WTC11 (cell line): ENCODE measurements around the gene ITGB4. TPM values are rescaled to one million over a fixed set of nuclear protein-coding genes. Genes with fewer than 3 reads are reported as not detected.

Experiments used
- ATAC-seq: fragments of 200-7000 bp; cut with Tn5 transposase; 2 replicates; pipeline ENCODE4 v1.10.0; 2021; ENCODE audit warnings: mild to moderate bottlenecking, moderate library complexity
- CTCF ChIA-PET: fragments of 300-600 bp; sonication (Branson Sonifier 250); formaldehyde crosslinking; loops from one replicate; lab custom pipeline; 2021; ENCODE audit warnings: antibody characterized with exemption; lab: Charles Lee
- POLR2A ChIA-PET: fragments of 350-600 bp; sonication (Branson Sonifier 250); formaldehyde crosslinking; loops from one replicate; lab custom pipeline; 2021; ENCODE audit warnings: antibody characterized with exemption; lab: Charles Lee
- DNase-seq: peaks from one replicate; pipeline ENCODE4 v3.0.0; 2021; ENCODE audit warnings: low spot score
- H3K27ac Mint-ChIP-seq: 2 replicates; pipeline ENCODE4 v1.8.0; 2021; ENCODE audit warnings: mixed read lengths
- H3K27me3 Mint-ChIP-seq: 2 replicates; pipeline ENCODE4 v1.8.0; 2021; ENCODE audit warnings: low read depth, mild to moderate bottlenecking, moderate library complexity, mixed read lengths
- H3K36me3 Mint-ChIP-seq: 2 replicates; pipeline ENCODE4 v1.8.0; 2021; ENCODE audit warnings: mixed read lengths
- H3K4me1 Mint-ChIP-seq: 2 replicates; pipeline ENCODE4 v1.8.0; 2022; ENCODE audit warnings: mixed read lengths
- H3K4me3 Mint-ChIP-seq: 2 replicates; pipeline ENCODE4 v1.8.0; 2021; ENCODE audit warnings: mild to moderate bottlenecking, moderate library complexity, mixed read lengths
- H3K9me3 Mint-ChIP-seq: 2 replicates; pipeline ENCODE4 v1.8.0; 2021; ENCODE audit warnings: mixed read lengths
- ATF1 ChIP-seq: sonication (generic); formaldehyde crosslinking; IDR thresholded peaks from 2 replicates; pipeline ENCODE4 v1.8.1; 2023; ENCODE audit warnings: mild to moderate bottlenecking, moderate library complexity, missing genetic modification reagents
- ESRRA ChIP-seq: sonication (generic); formaldehyde crosslinking; IDR thresholded peaks from 2 replicates; pipeline ENCODE4 v1.8.1; 2022; ENCODE audit warnings: mild to moderate bottlenecking, missing genetic modification reagents, borderline replicate concordance
- GRHL2 ChIP-seq: fragments of 250-450 bp; sonication (Bioruptor Pico); IDR thresholded peaks from 2 replicates; pipeline ENCODE4 v1.8.0; 2022; ENCODE audit warnings: mild to moderate bottlenecking, moderate library complexity; ENCODE audit not compliant: insufficient replicate concordance, severe bottlenecking
- IRF2 ChIP-seq: sonication (generic); formaldehyde crosslinking; IDR thresholded peaks from 2 replicates; pipeline ENCODE4 v1.8.0; 2022; ENCODE audit warnings: low read depth, missing genetic modification reagents, borderline replicate concordance
- JAZF1 ChIP-seq: fragments of 250-450 bp; sonication (Bioruptor Pico); IDR thresholded peaks from 2 replicates; pipeline ENCODE4 v1.9.0; 2021; ENCODE audit warnings: moderate library complexity, mild to moderate bottlenecking, inconsistent platforms
- JUN ChIP-seq: sonication (generic); formaldehyde crosslinking; IDR thresholded peaks from 2 replicates; pipeline ENCODE4 v1.8.0; 2023; ENCODE audit warnings: mild to moderate bottlenecking, missing genetic modification reagents
- KAT7 ChIP-seq: sonication (generic); formaldehyde crosslinking; IDR thresholded peaks from 2 replicates; pipeline ENCODE4 v1.8.1; 2023; ENCODE audit warnings: missing genetic modification reagents, mild to moderate bottlenecking, borderline replicate concordance
- MYBL2 ChIP-seq: sonication (generic); formaldehyde crosslinking; IDR thresholded peaks from 2 replicates; pipeline ENCODE4 v1.8.1; 2023; ENCODE audit warnings: mild to moderate bottlenecking, moderate library complexity, missing genetic modification reagents
- RELA ChIP-seq: sonication (generic); formaldehyde crosslinking; IDR thresholded peaks from 2 replicates; pipeline ENCODE4 v1.8.1; 2022; ENCODE audit warnings: missing genetic modification reagents, mild to moderate bottlenecking, borderline replicate concordance
- RORB ChIP-seq: fragments of 250-450 bp; sonication (Bioruptor Pico); IDR thresholded peaks from 2 replicates; pipeline ENCODE4 v1.9.0; 2021; ENCODE audit warnings: mild to moderate bottlenecking
- TCF7 ChIP-seq: sonication (generic); formaldehyde crosslinking; IDR thresholded peaks from 2 replicates; pipeline ENCODE4 v1.8.0; 2022; ENCODE audit warnings: mild to moderate bottlenecking, low read depth, missing genetic modification reagents, moderate library complexity
- TEAD4 ChIP-seq: sonication (generic); formaldehyde crosslinking; IDR thresholded peaks from 2 replicates; pipeline ENCODE4 v1.8.0; 2022; ENCODE audit warnings: mild to moderate bottlenecking, missing genetic modification reagents
- TP53 ChIP-seq: sonication (generic); formaldehyde crosslinking; IDR thresholded peaks from 2 replicates; pipeline ENCODE4 v1.8.1; 2023; ENCODE audit warnings: mild to moderate bottlenecking, missing genetic modification reagents
- ZNF121 ChIP-seq: sonication (generic); formaldehyde crosslinking; IDR thresholded peaks from 2 replicates; pipeline ENCODE4 v1.8.0; 2023; ENCODE audit warnings: missing genetic modification reagents
- ZNF263 ChIP-seq: sonication (generic); formaldehyde crosslinking; IDR thresholded peaks from 2 replicates; pipeline ENCODE4 v1.8.1; 2022; ENCODE audit warnings: low read depth, mild to moderate bottlenecking, moderate library complexity, missing genetic modification reagents
- ZNF317 ChIP-seq: sonication (generic); formaldehyde crosslinking; IDR thresholded peaks from 2 replicates; pipeline ENCODE4 v1.8.1; 2023; ENCODE audit warnings: low read depth, mild to moderate bottlenecking, moderate library complexity, missing genetic modification reagents, borderline replicate concordance
- ZNF423 ChIP-seq: fragments of 250-450 bp; sonication (Bioruptor Pico); IDR thresholded peaks from 2 replicates; pipeline ENCODE4 v2.1.2; 2022; ENCODE audit warnings: mild to moderate bottlenecking, moderate library complexity
- total RNA-seq: library from RNA; stranded (reverse); gene quantifications from 3 replicates; pipeline ENCODE4 v1.2.3, GENCODE V29; 2021
- TF ChIP-seq, protein P1 (sequence below): sonication (generic); formaldehyde crosslinking; IDR thresholded peaks from 2 replicates; pipeline ENCODE4 v1.8.1; 2022; ENCODE audit warnings: low read depth, mild to moderate bottlenecking, moderate library complexity, missing genetic modification reagents, borderline replicate concordance
- TF ChIP-seq, protein P2 (sequence below): fragments of 250-450 bp; sonication (Bioruptor Pico); IDR thresholded peaks from 2 replicates; pipeline ENCODE4 v1.9.0; 2021; ENCODE audit warnings: mild to moderate bottlenecking
- TF ChIP-seq, protein P3 (sequence below): sonication (generic); formaldehyde crosslinking; IDR thresholded peaks from 2 replicates; pipeline ENCODE4 v1.8.1; 2022; ENCODE audit warnings: mild to moderate bottlenecking, missing genetic modification reagents, moderate library complexity, borderline replicate concordance
- TF ChIP-seq, protein P4 (sequence below): sonication (generic); formaldehyde crosslinking; IDR thresholded peaks from 2 replicates; pipeline ENCODE4 v1.8.1; 2023; ENCODE audit warnings: mild to moderate bottlenecking, missing genetic modification reagents, moderate library complexity
- TF ChIP-seq, protein P5 (sequence below): sonication (generic); formaldehyde crosslinking; IDR thresholded peaks from 2 replicates; pipeline ENCODE4 v1.8.0; 2023; ENCODE audit warnings: mild to moderate bottlenecking, missing genetic modification reagents
- TF ChIP-seq, protein P6 (sequence below): fragments of 200-600 bp; IDR thresholded peaks from 2 replicates; pipeline ENCODE4 v1.8.0; 2022; ENCODE audit warnings: antibody characterized with exemption
- TF ChIP-seq, protein P7 (sequence below): sonication (generic); formaldehyde crosslinking; IDR thresholded peaks from 2 replicates; pipeline ENCODE4 v1.8.1; 2023; ENCODE audit warnings: mild to moderate bottlenecking, missing genetic modification reagents

ITGB4 gene
- total RNA-seq, 1 experiment from 2014 or later: 9.5 TPM

DNA sequence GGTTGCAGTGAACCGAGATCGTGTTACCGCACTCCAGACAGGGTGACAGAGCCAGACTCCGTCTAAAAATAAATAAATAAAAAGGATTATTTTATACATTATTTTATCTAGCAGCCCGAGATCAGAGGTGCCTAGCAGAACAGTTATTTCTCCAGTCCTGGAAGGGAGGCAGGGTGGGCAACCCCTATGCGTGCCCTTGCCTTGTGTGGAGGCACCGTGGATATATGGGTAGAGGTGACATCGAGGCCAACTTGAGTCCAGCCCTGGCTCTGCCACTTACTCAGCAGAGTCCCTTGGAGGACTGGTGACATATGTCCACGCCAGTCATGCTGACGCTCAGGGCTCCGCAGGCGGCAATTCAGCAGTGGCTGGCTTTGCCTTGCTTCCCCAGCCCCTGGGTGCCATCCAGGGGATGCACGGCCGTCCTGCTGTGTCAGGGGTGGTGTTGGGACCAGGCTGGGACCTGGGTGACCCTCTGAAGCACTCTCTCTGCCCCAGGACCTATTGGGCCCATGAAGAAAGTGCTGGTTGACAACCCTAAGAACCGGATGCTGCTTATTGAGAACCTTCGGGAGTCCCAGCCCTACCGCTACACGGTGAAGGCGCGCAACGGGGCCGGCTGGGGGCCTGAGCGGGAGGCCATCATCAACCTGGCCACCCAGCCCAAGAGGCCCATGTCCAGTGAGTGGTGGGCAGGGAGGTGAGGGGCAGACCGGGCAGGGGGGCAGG is 30.6 kb downstream of the ITGB4 start:
- DNase-seq: no peak
- no peak overlapping the region for H3K27ac Mint-ChIP-seq
- peaks cover 8% of the 10 kb centered on the region for H3K27me3 Mint-ChIP-seq
- H3K4me1 Mint-ChIP-seq: peaks cover 6% of the 10 kb centered on the region
- POLR2A ChIA-PET: no interaction called here
- no peaks in the 10 kb centered on the region for H3K9me3 Mint-ChIP-seq
- ATAC-seq: no peak
- CTCF ChIA-PET: interaction anchor here (1.0 to 9.4 kb wide), 10 partner anchors 10 to 150 kb away, joined by 3 to 318 read pairs (median 94); partner anchors contain the start of genes GALK1 and SMIM5
- H3K36me3 Mint-ChIP-seq: no peaks in the 10 kb centered on the region
- no peak overlapping the region for H3K4me3 Mint-ChIP-seq
- TF ChIP-seq TEAD4 (CRISPR knock-in tag) (no peak), JUN (CRISPR knock-in tag) (no peak), RORB (CRISPR knock-in tag) (no peak), ATF1 (CRISPR knock-in tag) (no peak), ZNF423 (CRISPR knock-in tag) (no peak), TCF7 (CRISPR knock-in tag) (no peak), TP53 (no peak), ZNF263 (no peak), KAT7 (no peak), MYBL2 (CRISPR knock-in tag) (no peak), ESRRA (CRISPR knock-in tag) (no peak), ZNF121 (CRISPR knock-in tag) (no peak)
- TF ChIP-seq, protein P1, sequence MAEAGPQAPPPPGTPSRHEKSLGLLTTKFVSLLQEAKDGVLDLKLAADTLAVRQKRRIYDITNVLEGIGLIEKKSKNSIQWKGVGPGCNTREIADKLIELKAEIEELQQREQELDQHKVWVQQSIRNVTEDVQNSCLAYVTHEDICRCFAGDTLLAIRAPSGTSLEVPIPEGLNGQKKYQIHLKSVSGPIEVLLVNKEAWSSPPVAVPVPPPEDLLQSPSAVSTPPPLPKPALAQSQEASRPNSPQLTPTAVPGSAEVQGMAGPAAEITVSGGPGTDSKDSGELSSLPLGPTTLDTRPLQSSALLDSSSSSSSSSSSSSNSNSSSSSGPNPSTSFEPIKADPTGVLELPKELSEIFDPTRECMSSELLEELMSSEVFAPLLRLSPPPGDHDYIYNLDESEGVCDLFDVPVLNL (CRISPR knock-in tag): no peak
- TF ChIP-seq, protein P2, sequence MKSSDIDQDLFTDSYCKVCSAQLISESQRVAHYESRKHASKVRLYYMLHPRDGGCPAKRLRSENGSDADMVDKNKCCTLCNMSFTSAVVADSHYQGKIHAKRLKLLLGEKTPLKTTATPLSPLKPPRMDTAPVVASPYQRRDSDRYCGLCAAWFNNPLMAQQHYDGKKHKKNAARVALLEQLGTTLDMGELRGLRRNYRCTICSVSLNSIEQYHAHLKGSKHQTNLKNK (CRISPR knock-in tag): no peak
- TF ChIP-seq, protein P3, sequence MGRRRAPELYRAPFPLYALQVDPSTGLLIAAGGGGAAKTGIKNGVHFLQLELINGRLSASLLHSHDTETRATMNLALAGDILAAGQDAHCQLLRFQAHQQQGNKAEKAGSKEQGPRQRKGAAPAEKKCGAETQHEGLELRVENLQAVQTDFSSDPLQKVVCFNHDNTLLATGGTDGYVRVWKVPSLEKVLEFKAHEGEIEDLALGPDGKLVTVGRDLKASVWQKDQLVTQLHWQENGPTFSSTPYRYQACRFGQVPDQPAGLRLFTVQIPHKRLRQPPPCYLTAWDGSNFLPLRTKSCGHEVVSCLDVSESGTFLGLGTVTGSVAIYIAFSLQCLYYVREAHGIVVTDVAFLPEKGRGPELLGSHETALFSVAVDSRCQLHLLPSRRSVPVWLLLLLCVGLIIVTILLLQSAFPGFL (CRISPR knock-in tag): no peak

DNA sequence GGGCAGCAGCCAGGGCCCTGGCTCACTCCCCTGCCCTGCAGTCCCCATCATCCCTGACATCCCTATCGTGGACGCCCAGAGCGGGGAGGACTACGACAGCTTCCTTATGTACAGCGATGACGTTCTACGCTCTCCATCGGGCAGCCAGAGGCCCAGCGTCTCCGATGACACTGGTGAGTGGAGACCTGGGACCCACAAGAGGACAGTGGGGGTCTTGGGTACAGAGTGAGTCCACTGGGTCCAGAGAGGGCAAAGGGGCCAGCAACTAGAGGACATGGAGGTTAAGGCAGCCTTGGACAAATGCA is 31.1 kb downstream of the ITGB4 start:
- CTCF ChIA-PET: interaction anchor here (1.0 to 9.4 kb wide), 16 partner anchors 10 to 169 kb away, joined by 3 to 318 read pairs (median 20); partner anchors contain the start of genes GALK1, SMIM5 and UNK
- H3K4me1 Mint-ChIP-seq: peaks cover 6% of the 10 kb centered on the region
- POLR2A ChIA-PET: no interaction called here
- DNase-seq: no peak
- H3K4me3 Mint-ChIP-seq: peak overlapping the region; percentile 12; the same call in 1 of the 2 replicates
- no peak for ATAC-seq
- no peaks in the 10 kb centered on the region for H3K36me3 Mint-ChIP-seq
- no peak overlapping the region for H3K27ac Mint-ChIP-seq
- H3K27me3 Mint-ChIP-seq: peaks cover 8% of the 10 kb centered on the region
- no peaks in the 10 kb centered on the region for H3K9me3 Mint-ChIP-seq
- TF ChIP-seq ZNF317 (CRISPR knock-in tag) (no peak), RELA (CRISPR knock-in tag) (no peak), JAZF1 (CRISPR knock-in tag) (no peak), ATF1 (CRISPR knock-in tag) (no peak), MYBL2 (CRISPR knock-in tag) (no peak), GRHL2 (CRISPR knock-in tag) (no peak), RORB (CRISPR knock-in tag) (no peak), IRF2 (CRISPR knock-in tag) (no peak)
- TF ChIP-seq, protein P4, sequence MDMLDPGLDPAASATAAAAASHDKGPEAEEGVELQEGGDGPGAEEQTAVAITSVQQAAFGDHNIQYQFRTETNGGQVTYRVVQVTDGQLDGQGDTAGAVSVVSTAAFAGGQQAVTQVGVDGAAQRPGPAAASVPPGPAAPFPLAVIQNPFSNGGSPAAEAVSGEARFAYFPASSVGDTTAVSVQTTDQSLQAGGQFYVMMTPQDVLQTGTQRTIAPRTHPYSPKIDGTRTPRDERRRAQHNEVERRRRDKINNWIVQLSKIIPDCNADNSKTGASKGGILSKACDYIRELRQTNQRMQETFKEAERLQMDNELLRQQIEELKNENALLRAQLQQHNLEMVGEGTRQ (CRISPR knock-in tag): no peak
- TF ChIP-seq, protein P5, sequence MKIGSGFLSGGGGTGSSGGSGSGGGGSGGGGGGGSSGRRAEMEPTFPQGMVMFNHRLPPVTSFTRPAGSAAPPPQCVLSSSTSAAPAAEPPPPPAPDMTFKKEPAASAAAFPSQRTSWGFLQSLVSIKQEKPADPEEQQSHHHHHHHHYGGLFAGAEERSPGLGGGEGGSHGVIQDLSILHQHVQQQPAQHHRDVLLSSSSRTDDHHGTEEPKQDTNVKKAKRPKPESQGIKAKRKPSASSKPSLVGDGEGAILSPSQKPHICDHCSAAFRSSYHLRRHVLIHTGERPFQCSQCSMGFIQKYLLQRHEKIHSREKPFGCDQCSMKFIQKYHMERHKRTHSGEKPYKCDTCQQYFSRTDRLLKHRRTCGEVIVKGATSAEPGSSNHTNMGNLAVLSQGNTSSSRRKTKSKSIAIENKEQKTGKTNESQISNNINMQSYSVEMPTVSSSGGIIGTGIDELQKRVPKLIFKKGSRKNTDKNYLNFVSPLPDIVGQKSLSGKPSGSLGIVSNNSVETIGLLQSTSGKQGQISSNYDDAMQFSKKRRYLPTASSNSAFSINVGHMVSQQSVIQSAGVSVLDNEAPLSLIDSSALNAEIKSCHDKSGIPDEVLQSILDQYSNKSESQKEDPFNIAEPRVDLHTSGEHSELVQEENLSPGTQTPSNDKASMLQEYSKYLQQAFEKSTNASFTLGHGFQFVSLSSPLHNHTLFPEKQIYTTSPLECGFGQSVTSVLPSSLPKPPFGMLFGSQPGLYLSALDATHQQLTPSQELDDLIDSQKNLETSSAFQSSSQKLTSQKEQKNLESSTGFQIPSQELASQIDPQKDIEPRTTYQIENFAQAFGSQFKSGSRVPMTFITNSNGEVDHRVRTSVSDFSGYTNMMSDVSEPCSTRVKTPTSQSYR: no peak
- TF ChIP-seq, protein P6, sequence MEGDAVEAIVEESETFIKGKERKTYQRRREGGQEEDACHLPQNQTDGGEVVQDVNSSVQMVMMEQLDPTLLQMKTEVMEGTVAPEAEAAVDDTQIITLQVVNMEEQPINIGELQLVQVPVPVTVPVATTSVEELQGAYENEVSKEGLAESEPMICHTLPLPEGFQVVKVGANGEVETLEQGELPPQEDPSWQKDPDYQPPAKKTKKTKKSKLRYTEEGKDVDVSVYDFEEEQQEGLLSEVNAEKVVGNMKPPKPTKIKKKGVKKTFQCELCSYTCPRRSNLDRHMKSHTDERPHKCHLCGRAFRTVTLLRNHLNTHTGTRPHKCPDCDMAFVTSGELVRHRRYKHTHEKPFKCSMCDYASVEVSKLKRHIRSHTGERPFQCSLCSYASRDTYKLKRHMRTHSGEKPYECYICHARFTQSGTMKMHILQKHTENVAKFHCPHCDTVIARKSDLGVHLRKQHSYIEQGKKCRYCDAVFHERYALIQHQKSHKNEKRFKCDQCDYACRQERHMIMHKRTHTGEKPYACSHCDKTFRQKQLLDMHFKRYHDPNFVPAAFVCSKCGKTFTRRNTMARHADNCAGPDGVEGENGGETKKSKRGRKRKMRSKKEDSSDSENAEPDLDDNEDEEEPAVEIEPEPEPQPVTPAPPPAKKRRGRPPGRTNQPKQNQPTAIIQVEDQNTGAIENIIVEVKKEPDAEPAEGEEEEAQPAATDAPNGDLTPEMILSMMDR: no peak
- TF ChIP-seq, protein P7, sequence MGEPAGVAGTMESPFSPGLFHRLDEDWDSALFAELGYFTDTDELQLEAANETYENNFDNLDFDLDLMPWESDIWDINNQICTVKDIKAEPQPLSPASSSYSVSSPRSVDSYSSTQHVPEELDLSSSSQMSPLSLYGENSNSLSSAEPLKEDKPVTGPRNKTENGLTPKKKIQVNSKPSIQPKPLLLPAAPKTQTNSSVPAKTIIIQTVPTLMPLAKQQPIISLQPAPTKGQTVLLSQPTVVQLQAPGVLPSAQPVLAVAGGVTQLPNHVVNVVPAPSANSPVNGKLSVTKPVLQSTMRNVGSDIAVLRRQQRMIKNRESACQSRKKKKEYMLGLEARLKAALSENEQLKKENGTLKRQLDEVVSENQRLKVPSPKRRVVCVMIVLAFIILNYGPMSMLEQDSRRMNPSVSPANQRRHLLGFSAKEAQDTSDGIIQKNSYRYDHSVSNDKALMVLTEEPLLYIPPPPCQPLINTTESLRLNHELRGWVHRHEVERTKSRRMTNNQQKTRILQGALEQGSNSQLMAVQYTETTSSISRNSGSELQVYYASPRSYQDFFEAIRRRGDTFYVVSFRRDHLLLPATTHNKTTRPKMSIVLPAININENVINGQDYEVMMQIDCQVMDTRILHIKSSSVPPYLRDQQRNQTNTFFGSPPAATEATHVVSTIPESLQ (CRISPR knock-in tag): no peak
